ENCODE results near the gene ITPR2.

The ITPR2 gene

GRCh38 chr12:26830783-26831551 is 2.0 kb downstream of the ITPR2 start:
- no peaks in the 10 kb centered on the region for H3K9me3 ChIP-seq (ENCODE audit: low read length)
- peak overlapping the region; percentile 35 for H3K9ac ChIP-seq (ENCODE audit: low read length)
- H3K27me3 ChIP-seq (ENCODE audit: control insufficient read depth in 1 of 2, insufficient read depth in 2 of 2, low read length in 2 of 2), result no peaks in the 10 kb centered on the region
- peak overlapping the region; percentile 35 to 56 for H3K4me3 ChIP-seq (ENCODE audit: low read depth in 1 of 2, low read length in 2 of 2)
- H3K4me1 ChIP-seq (ENCODE audit: insufficient read depth, low read length), result peaks cover 28% of the 10 kb centered on the region
- H3K27ac ChIP-seq (ENCODE audit: low read depth, low read length), result peak overlapping the region; percentile 51
- H3K36me3 ChIP-seq (ENCODE audit: insufficient read depth, low read length), result no peaks in the 10 kb centered on the region

- no peaks in the 10 kb centered on the region for H3K36me3 ChIP-seq (ENCODE audit: insufficient read depth, low read length)
- peak overlapping the region in 1 of 2 donors; percentile 56 for H3K4me3 ChIP-seq (ENCODE audit: low read depth in 1 of 2, low read length in 2 of 2)
Measured at GRCh38 chr12:26830363-26830762, 2.6 kb downstream of the ITPR2 start.

GRCh38 chr12:26828280-26829073 is 4.5 kb downstream of the ITPR2 start:
- no peak overlapping the region for H3K9ac ChIP-seq (ENCODE audit: low read length)
- no peaks in the 10 kb centered on the region for H3K36me3 ChIP-seq (ENCODE audit: insufficient read depth, low read length)
- H3K4me3 ChIP-seq (ENCODE audit: low read depth in 1 of 2, low read length in 2 of 2), result no peak overlapping the region
- no peaks in the 10 kb centered on the region for H3K27me3 ChIP-seq (ENCODE audit: control insufficient read depth in 1 of 2, insufficient read depth in 2 of 2, low read length in 2 of 2)
- peaks cover 21% of the 10 kb centered on the region for H3K4me1 ChIP-seq (ENCODE audit: insufficient read depth, low read length)
- peak overlapping the region; percentile 46 for H3K27ac ChIP-seq (ENCODE audit: low read depth, low read length)
- H3K9me3 ChIP-seq (ENCODE audit: low read length), result no peaks in the 10 kb centered on the region

More at GRCh38 chr12:26830363-26830762, 2.6 kb downstream of the ITPR2 start:
- H3K27ac ChIP-seq (ENCODE audit: low read depth, low read length), result no peak overlapping the region
- H3K27me3 ChIP-seq (ENCODE audit: control insufficient read depth in 1 of 2, insufficient read depth in 2 of 2, low read length in 2 of 2), result no peaks in the 10 kb centered on the region
- H3K4me1 ChIP-seq (ENCODE audit: insufficient read depth, low read length), result peaks cover 28% of the 10 kb centered on the region
- H3K9ac ChIP-seq (ENCODE audit: low read length), result peak overlapping the region; percentile 35
- no peaks in the 10 kb centered on the region for H3K9me3 ChIP-seq (ENCODE audit: low read length)

- H3K9me3 ChIP-seq (ENCODE audit: low read length), result no peaks in the 10 kb centered on the region
- no peak overlapping the region for H3K27ac ChIP-seq (ENCODE audit: low read depth, low read length)
- no peaks in the 10 kb centered on the region for H3K27me3 ChIP-seq (ENCODE audit: control insufficient read depth in 1 of 2, insufficient read depth in 2 of 2, low read length in 2 of 2)
- peaks cover 28% of the 10 kb centered on the region for H3K4me1 ChIP-seq (ENCODE audit: insufficient read depth, low read length)
- no peak overlapping the region for H3K9ac ChIP-seq (ENCODE audit: low read length)
- H3K4me3 ChIP-seq (ENCODE audit: low read depth in 1 of 2, low read length in 2 of 2), result no peak overlapping the region
- no peaks in the 10 kb centered on the region for H3K36me3 ChIP-seq (ENCODE audit: insufficient read depth, low read length)
Measured at GRCh38 chr12:26826437-26826836, 6.6 kb downstream of the ITPR2 start.

- H3K9me3 ChIP-seq (ENCODE audit: low read length), result no peaks in the 10 kb centered on the region
- H3K4me3 ChIP-seq (ENCODE audit: low read depth in 1 of 2, low read length in 2 of 2), result no peak overlapping the region
- no peak overlapping the region for H3K27ac ChIP-seq (ENCODE audit: low read depth, low read length)
- no peak overlapping the region for H3K9ac ChIP-seq (ENCODE audit: low read length)
- peaks cover 28% of the 10 kb centered on the region for H3K4me1 ChIP-seq (ENCODE audit: insufficient read depth, low read length)
- no peaks in the 10 kb centered on the region for H3K27me3 ChIP-seq (ENCODE audit: control insufficient read depth in 1 of 2, insufficient read depth in 2 of 2, low read length in 2 of 2)
- H3K36me3 ChIP-seq (ENCODE audit: insufficient read depth, low read length), result no peaks in the 10 kb centered on the region
Measured at GRCh38 chr12:26825459-26826016, 7.5 kb downstream of the ITPR2 start.

- H3K4me3 ChIP-seq (ENCODE audit: low read depth in 1 of 2, low read length in 2 of 2), result no peak overlapping the region
- no peaks in the 10 kb centered on the region for H3K36me3 ChIP-seq (ENCODE audit: insufficient read depth, low read length)
- H3K27ac ChIP-seq (ENCODE audit: low read depth, low read length), result no peak overlapping the region
- peaks cover 23% of the 10 kb centered on the region for H3K4me1 ChIP-seq (ENCODE audit: insufficient read depth, low read length)
- no peak overlapping the region for H3K9ac ChIP-seq (ENCODE audit: low read length)
- no peaks in the 10 kb centered on the region for H3K27me3 ChIP-seq (ENCODE audit: control insufficient read depth in 1 of 2, insufficient read depth in 2 of 2, low read length in 2 of 2)
- H3K9me3 ChIP-seq (ENCODE audit: low read length), result no peaks in the 10 kb centered on the region
Measured at GRCh38 chr12:26823390-26823789, 9.6 kb downstream of the ITPR2 start.

- no peak overlapping the region for H3K9ac ChIP-seq (ENCODE audit: low read length)
- H3K4me1 ChIP-seq (ENCODE audit: insufficient read depth, low read length), result peaks cover 14% of the 10 kb centered on the region
- no peak overlapping the region for H3K4me3 ChIP-seq (ENCODE audit: low read depth in 1 of 2, low read length in 2 of 2)
- no peaks in the 10 kb centered on the region for H3K36me3 ChIP-seq (ENCODE audit: insufficient read depth, low read length)
- no peaks in the 10 kb centered on the region for H3K9me3 ChIP-seq (ENCODE audit: low read length)
- H3K27ac ChIP-seq (ENCODE audit: low read depth, low read length), result peak overlapping the region; percentile 32
- H3K27me3 ChIP-seq (ENCODE audit: control insufficient read depth in 1 of 2, insufficient read depth in 2 of 2, low read length in 2 of 2), result no peaks in the 10 kb centered on the region
Measured at GRCh38 chr12:26822026-26822425, 11.0 kb downstream of the ITPR2 start.

- peak overlapping the region; percentile 32 for H3K27ac ChIP-seq (ENCODE audit: low read depth, low read length)
Measured at GRCh38 chr12:26821212-26821701, 11.7 kb downstream of the ITPR2 start.

GRCh38 chr12:26818636-26819035 is 14.4 kb downstream of the ITPR2 start:
- H3K9me3 ChIP-seq (ENCODE audit: low read length), result no peaks in the 10 kb centered on the region
- H3K4me1 ChIP-seq (ENCODE audit: insufficient read depth, low read length), result peaks cover 14% of the 10 kb centered on the region
- H3K27me3 ChIP-seq (ENCODE audit: control insufficient read depth in 1 of 2, insufficient read depth in 2 of 2, low read length in 2 of 2), result no peaks in the 10 kb centered on the region
- no peak overlapping the region for H3K27ac ChIP-seq (ENCODE audit: low read depth, low read length)
- no peak overlapping the region for H3K4me3 ChIP-seq (ENCODE audit: low read depth in 1 of 2, low read length in 2 of 2)
- H3K36me3 ChIP-seq (ENCODE audit: insufficient read depth, low read length), result no peaks in the 10 kb centered on the region
- no peak overlapping the region for H3K9ac ChIP-seq (ENCODE audit: low read length)

More at GRCh38 chr12:26821212-26821701, 11.7 kb downstream of the ITPR2 start:
- Histone ChIP-seq H3K4me3 (ENCODE audit: low read depth in 1 of 2, low read length in 2 of 2) (no peak overlapping the region), H3K27me3 (ENCODE audit: control insufficient read depth in 1 of 2, insufficient read depth in 2 of 2, low read length in 2 of 2) (no peaks in the 10 kb centered on the region), H3K36me3 (ENCODE audit: insufficient read depth, low read length) (no peaks in the 10 kb centered on the region), H3K9ac (ENCODE audit: low read length) (peak overlapping the region; percentile 1), H3K9me3 (ENCODE audit: low read length) (no peaks in the 10 kb centered on the region), H3K4me1 (ENCODE audit: insufficient read depth, low read length) (peaks cover 14% of the 10 kb centered on the region)

- no peak overlapping the region for H3K9ac ChIP-seq (ENCODE audit: low read length)
Measured at GRCh38 chr12:26818201-26818600, 14.8 kb downstream of the ITPR2 start.

GRCh38 chr12:26817183-26817591 is 15.8 kb downstream of the ITPR2 start:
- Histone ChIP-seq H3K4me1 (ENCODE audit: insufficient read depth, low read length) (peaks cover 14% of the 10 kb centered on the region), H3K27me3 (ENCODE audit: control insufficient read depth in 1 of 2, insufficient read depth in 2 of 2, low read length in 2 of 2) (no peaks in the 10 kb centered on the region), H3K4me3 (ENCODE audit: low read depth in 1 of 2, low read length in 2 of 2) (no peak overlapping the region), H3K36me3 (ENCODE audit: insufficient read depth, low read length) (no peaks in the 10 kb centered on the region), H3K27ac (ENCODE audit: low read depth, low read length) (peak overlapping the region; percentile 24), H3K9me3 (ENCODE audit: low read length) (no peaks in the 10 kb centered on the region), H3K9ac (ENCODE audit: low read length) (no peak overlapping the region)

More at GRCh38 chr12:26818201-26818600, 14.8 kb downstream of the ITPR2 start:
- no peaks in the 10 kb centered on the region for H3K9me3 ChIP-seq (ENCODE audit: low read length)
- peaks cover 14% of the 10 kb centered on the region for H3K4me1 ChIP-seq (ENCODE audit: insufficient read depth, low read length)
- no peaks in the 10 kb centered on the region for H3K36me3 ChIP-seq (ENCODE audit: insufficient read depth, low read length)
- H3K27me3 ChIP-seq (ENCODE audit: control insufficient read depth in 1 of 2, insufficient read depth in 2 of 2, low read length in 2 of 2), result no peaks in the 10 kb centered on the region
- no peak overlapping the region for H3K4me3 ChIP-seq (ENCODE audit: low read depth in 1 of 2, low read length in 2 of 2)
- no peak overlapping the region for H3K27ac ChIP-seq (ENCODE audit: low read depth, low read length)
